Tibial nerve (tissue), 4 donors: ENCODE measurements around the gene VAMP8.

Experiments
- EP300 ChIP-seq, 2 donors: sonication (generic); formaldehyde crosslinking; IDR thresholded peaks; one replicate each; pipeline ENCODE4 v1.6.1; 2017; ENCODE audit warnings: antibody characterized with exemption in 2 of 2, mild to moderate bottlenecking in 1 of 2
- TF ChIP-seq, protein P1 (sequence below), 5 experiments: fragments of 200-600 bp in 3 of 5; fragments of 450-650 bp in 2 of 5; sonication (generic) in 3 of 5; IDR thresholded peaks; one replicate each; pipeline ENCODE4 v1.5.1; 2016 to 2019; ENCODE audit warnings: antibody characterized with exemption in 5 of 5, mild to moderate bottlenecking in 3 of 5, moderate library complexity in 2 of 5

DNA sequence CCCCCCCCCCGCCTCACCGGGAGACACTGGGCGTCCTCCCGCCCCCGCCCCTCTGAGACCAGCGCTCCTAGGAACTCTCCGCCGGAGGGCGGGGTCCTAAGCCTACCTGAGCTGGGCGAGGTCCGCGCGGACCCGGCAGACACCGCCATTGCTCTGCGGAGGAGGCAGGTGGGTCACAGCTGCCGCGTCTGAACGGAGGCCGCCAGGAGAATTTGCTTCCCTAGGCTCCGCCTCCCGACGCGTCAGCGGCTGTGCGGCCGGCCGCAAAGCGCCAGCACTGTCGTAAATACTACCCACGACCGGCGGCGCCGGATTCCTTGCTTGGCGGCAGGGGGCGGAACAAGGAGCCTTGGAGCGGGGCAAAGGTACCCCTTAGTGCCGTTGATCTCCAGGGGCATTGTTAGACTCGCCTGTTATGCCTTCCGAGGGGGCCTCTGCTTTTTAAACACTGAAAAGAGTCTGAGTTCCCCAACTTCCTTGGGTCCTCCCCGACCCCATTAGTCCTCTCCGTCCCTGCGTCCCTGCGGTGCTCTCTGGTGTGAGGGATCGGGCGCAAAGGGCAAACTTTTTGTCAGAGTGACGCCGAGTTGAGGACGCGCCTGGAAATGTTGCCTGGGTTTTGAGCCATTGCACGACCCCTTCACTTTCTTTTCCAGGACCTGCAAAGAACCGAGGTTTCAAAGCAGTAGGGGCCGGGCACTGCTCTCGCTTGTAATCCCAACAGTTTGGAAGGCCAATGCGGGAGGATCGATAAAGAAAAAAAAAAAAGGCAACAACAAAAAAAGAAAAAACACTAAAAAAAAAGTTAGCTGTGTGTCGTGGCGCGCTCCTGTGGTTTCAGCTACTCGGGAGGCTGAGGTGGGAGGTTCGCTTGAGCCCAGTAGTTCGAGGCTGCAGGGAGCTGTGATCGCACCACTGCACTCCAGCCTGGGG lies 15.8 kb upstream of the VAMP8 start, which contains the start of gene GGCX:
- TF ChIP-seq, protein P1, sequence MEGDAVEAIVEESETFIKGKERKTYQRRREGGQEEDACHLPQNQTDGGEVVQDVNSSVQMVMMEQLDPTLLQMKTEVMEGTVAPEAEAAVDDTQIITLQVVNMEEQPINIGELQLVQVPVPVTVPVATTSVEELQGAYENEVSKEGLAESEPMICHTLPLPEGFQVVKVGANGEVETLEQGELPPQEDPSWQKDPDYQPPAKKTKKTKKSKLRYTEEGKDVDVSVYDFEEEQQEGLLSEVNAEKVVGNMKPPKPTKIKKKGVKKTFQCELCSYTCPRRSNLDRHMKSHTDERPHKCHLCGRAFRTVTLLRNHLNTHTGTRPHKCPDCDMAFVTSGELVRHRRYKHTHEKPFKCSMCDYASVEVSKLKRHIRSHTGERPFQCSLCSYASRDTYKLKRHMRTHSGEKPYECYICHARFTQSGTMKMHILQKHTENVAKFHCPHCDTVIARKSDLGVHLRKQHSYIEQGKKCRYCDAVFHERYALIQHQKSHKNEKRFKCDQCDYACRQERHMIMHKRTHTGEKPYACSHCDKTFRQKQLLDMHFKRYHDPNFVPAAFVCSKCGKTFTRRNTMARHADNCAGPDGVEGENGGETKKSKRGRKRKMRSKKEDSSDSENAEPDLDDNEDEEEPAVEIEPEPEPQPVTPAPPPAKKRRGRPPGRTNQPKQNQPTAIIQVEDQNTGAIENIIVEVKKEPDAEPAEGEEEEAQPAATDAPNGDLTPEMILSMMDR (IDR thresholded peaks at IDR 0.05), result peak in 4 of 5 experiments; percentile 6 to 85 (median 42)
- peak; percentile 73 to 95 for TF ChIP-seq EP300 (IDR thresholded peaks at IDR 0.05)
